Small intestine (tissue), 7 donors: ENCODE results near the gene ARMC2. TPM values are rescaled to one million over a fixed set of nuclear protein-coding genes. Genes with fewer than 3 reads are reported as not detected.

Experiments
- DNase-seq, 2 donors: peaks; one replicate each; pipeline versions ENCODE4 v3.0.0 to v3.0.0-alpha.2; 2013
- FAIRE-seq: peaks from 2 replicates; lab custom pipeline; 2012; peaks lifted over from hg19 to GRCh38; lab: Jason Lieb, UNC
- H3K27ac ChIP-seq, 3 donors: one replicate each; pipeline ENCODE4 v1.5.1; 2013; ENCODE audit warnings: low read length in 2 of 3, mild to moderate bottlenecking in 2 of 3, control low read depth in 1 of 3, inconsistent platforms in 1 of 3, low read depth in 1 of 3, moderate library complexity in 1 of 3
- H3K27me3 ChIP-seq, 3 donors: one replicate each; pipeline ENCODE4 v1.6.1; 2013; ENCODE audit warnings: low read length in 3 of 3, inconsistent platforms in 1 of 3; ENCODE audit not compliant: control insufficient read depth in 3 of 3, insufficient read depth in 3 of 3
- H3K36me3 ChIP-seq, 3 donors: one replicate each; pipeline ENCODE4 v1.6.1; 2013; ENCODE audit warnings: low read length in 3 of 3, inconsistent platforms in 1 of 3, low read depth in 1 of 3, mild to moderate bottlenecking in 1 of 3, moderate library complexity in 1 of 3; ENCODE audit not compliant: control insufficient read depth in 3 of 3, insufficient read depth in 2 of 3
- H3K4me1 ChIP-seq, 3 donors: one replicate each; pipeline ENCODE4 v1.6.1; 2013; ENCODE audit warnings: low read length in 2 of 3, inconsistent platforms in 1 of 3, low read depth in 1 of 3, mild to moderate bottlenecking in 1 of 3, moderate library complexity in 1 of 3; ENCODE audit not compliant: control insufficient read depth in 3 of 3, insufficient read depth in 2 of 3
- H3K4me3 ChIP-seq, 3 donors: one replicate each; pipeline ENCODE4 v1.5.1; 2013; ENCODE audit warnings: low read length in 3 of 3, control low read depth in 1 of 3, inconsistent platforms in 1 of 3, low read depth in 1 of 3, mild to moderate bottlenecking in 1 of 3, moderate library complexity in 1 of 3
- H3K9me3 ChIP-seq, 2 donors: one replicate each; pipeline ENCODE4 v1.6.1; 2013; ENCODE audit warnings: low read depth in 1 of 2, low read length in 1 of 2; ENCODE audit not compliant: control insufficient read depth in 2 of 2, insufficient read depth in 1 of 2
- WGBS, 3 donors: extraction: QIAGEN DNeasy Blood & Tissue Kit; methylation state at CpG; one replicate each; pipeline ENCODE4 v1.1.7; 2013; 5-methylcytosine and 5-hydroxymethylcytosine counted together
- polyA plus RNA-seq, 4 donors: library from polyadenylated mRNA; stranded (reverse) in 3 of 4; unstranded in 1 of 4; fragments of 200-250 nt in 3 of 4; fragments of 120-200 nt in 1 of 4; gene quantifications; one replicate each; pipeline versions ENCODE4 v1.2.1 to v1.2.3, GENCODE V29; 2013
- donor health status: healthy with polysubstance abuse.
- donor health status: control.
- donor health status: control.
- donor health status: Bipolar disorder and iron deficiency.
- donor health status: healthy.

The ARMC2 gene
- polyA plus RNA-seq, 4 donors = 0.22 to 4.1 (median 2.3) TPM

DNA sequence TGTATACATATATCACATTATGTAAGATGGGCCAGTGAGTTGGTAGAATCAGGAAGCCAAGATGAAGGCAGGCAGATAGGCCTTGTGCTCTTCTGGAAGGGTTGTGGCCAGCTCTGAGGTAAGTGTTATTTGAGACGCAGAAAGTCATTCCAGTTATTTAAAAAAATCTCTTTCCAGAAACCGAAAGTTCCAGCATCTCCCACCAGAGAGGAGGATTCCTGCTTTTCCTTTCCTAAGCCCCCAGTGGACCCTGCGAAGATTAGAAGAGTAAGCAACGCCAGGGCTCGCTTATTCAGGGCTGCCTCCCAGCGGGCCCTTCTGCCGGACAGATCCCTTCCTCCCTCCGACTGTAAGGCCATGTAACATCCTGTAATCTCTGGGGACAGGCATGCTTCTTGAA is 20.4 kb downstream of the ARMC2 start:
- Histone ChIP-seq H3K27me3 (no peaks in the 10 kb centered on the region), H3K4me1 (peaks cover 0 to 2% (median 0%) of the 10 kb centered on the region in 3 donors), H3K9me3 (no peaks in the 10 kb centered on the region), H3K4me3 (no peak overlapping the region), H3K36me3 (peaks cover 0 to 14% (median 3%) of the 10 kb centered on the region in 3 donors), H3K27ac (no peak overlapping the region)
- FAIRE-seq (no peak), DNase-seq (no peak)
- WGBS, 3 donors = 92 to 97% (median 96%) methylated on average over 8 of the region's 8 CpGs

DNA sequence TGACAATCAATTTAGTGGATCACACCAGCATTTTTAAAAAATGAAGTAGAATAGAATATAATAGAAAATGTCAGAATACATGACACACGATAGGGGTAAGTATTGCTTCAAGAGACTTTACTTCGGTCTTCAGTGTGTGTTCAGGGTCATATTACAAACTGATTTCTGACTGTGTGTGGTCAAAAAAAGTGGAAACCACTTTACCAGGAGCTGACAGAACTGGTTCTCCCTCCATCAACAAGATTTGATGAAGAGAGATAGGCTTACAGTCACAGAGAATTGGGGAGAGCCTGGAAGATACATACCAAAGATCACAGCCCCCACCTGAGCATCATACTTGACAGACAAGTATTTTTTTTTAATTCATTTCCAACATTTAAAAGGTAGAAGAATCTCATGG is 21.7 kb downstream of the ARMC2 start:
- Histone ChIP-seq H3K27me3 (no peaks in the 10 kb centered on the region), H3K4me1 (peaks cover 0 to 2% (median 0%) of the 10 kb centered on the region in 3 donors), H3K27ac (no peak overlapping the region), H3K36me3 (peaks cover 0 to 13% (median 3%) of the 10 kb centered on the region in 3 donors), H3K4me3 (no peak overlapping the region), H3K9me3 (no peaks in the 10 kb centered on the region)
- 94 to 98% (median 98%) methylated on average over 2 of the region's 2 CpGs for WGBS, 3 donors
- no peak for DNase-seq
- no peak for FAIRE-seq

DNA sequence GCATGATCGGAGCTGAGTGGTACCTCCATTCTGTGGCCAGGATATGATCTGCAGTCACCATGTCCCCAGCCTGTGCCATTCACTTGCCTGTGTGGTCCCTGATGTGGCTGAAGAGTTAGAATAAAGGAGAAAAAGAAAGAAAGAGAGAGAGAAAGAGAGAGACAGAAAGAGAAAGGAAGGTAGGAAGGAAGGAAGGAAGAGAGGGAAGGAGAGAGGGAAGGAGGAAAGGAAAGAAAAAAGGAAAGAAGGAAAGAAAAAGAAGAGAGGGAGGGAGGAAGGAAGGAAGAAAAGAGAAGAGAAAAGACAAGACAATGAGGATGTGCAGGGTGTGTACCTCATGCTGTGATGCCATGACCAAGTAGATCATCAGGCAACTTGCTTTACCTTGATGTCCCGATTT is 22.1 kb downstream of the ARMC2 start:
- H3K36me3 ChIP-seq = peaks cover 0 to 14% (median 3%) of the 10 kb centered on the region in 3 donors
- H3K4me3 ChIP-seq = no peak overlapping the region
- no peak overlapping the region for H3K27ac ChIP-seq
- no peak for DNase-seq
- H3K4me1 ChIP-seq = peaks cover 0 to 5% (median 0%) of the 10 kb centered on the region in 3 donors
- no peaks in the 10 kb centered on the region for H3K27me3 ChIP-seq
- 94 to 100% (median 97%) methylated on average over 2 of the region's 2 CpGs for WGBS, 3 donors
- no peaks in the 10 kb centered on the region for H3K9me3 ChIP-seq
- no peak for FAIRE-seq

DNA sequence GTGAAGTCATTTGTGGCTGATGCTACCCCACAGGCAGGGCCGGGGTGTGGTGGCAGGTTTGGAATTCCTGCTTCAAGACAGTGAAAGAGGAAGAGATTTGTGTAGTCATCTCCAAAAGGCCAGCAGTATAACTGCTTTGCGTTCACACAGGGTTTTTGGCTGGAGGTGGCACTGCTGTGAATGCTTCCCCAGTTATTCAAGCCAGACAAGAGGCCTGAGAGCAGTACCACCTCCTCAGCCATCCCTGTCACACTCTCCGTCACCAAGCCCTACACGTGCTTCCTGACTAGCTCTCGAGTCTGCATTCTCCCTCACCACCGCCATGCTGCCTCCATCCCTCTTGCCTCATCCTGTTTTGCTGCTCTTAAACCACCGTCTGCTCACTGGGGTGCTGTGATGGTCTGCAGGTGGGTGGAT is 23.9 kb downstream of the ARMC2 start:
- 67 to 85% (median 74%) methylated on average over 7 of the region's 7 CpGs for WGBS, 3 donors
- DNase-seq = peak in 1 of 2 donors; percentile 27
- peak overlapping the region in 2 of 3 donors; percentile 19 to 68 for H3K27ac ChIP-seq

DNA sequence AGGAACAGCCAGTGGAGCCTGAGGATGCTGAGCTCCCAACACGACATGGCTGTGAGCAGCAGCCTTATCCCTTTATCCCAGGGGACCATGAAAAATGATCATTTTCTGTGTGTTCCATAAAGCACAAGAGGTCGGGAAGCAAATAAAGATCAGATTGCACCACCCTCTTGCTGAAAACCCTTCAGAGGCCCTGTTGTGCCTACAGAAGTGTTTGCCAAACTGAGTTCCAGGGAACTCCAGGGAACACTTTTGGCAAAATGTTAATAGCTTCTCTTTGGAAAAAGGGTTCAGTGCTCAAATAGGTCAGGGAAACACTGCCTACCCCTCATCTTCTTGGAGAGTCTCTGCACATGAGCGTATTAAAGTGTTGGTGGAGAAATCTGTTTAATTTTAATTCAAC is 24.4 kb downstream of the ARMC2 start:
- Histone ChIP-seq H3K27me3 (no peaks in the 10 kb centered on the region), H3K4me3 (no peak overlapping the region), H3K4me1 (peaks cover 0 to 8% (median 0%) of the 10 kb centered on the region in 3 donors), H3K27ac (peak overlapping the region in 2 of 3 donors; percentile 19 to 44), H3K9me3 (no peaks in the 10 kb centered on the region), H3K36me3 (peaks cover 2 to 15% (median 3%) of the 10 kb centered on the region in 3 donors)
- DNase-seq (no peak), FAIRE-seq (no peak)
- whole genome bisulfite sequencing, 3 donors = 83 to 99% (median 94%) methylated on average over 3 of the region's 3 CpGs

More for the DNA sequence above, 23.9 kb downstream of the ARMC2 start:
- FAIRE-seq = no peak
- Histone ChIP-seq H3K27me3 (no peaks in the 10 kb centered on the region), H3K4me3 (no peak overlapping the region), H3K4me1 (peaks cover 0 to 8% (median 0%) of the 10 kb centered on the region in 3 donors), H3K9me3 (no peaks in the 10 kb centered on the region), H3K36me3 (peaks cover 2 to 15% (median 3%) of the 10 kb centered on the region in 3 donors)

DNA sequence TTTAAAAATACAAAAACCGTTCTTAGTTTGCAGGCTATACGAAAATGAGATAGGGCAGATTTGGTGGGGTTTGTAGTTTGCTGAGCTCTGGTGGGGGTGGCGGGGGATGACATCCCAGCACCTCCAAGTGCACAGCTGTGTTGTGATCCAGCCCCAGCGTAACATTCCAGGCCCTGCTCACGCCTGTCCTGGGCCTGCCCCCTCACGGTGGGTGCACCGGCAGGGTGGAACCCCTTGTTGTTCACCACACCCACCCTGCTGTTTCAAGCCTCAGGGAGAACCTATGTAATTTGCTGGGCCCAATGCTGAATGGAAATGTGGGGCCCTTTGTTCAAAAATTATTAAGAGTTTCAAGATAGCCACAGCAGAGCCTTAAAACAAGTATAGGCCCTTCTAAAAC is 25.0 kb downstream of the ARMC2 start:
- H3K27ac ChIP-seq = peak overlapping the region in 2 of 3 donors; percentile 54 to 84
- no peak for FAIRE-seq

DNA sequence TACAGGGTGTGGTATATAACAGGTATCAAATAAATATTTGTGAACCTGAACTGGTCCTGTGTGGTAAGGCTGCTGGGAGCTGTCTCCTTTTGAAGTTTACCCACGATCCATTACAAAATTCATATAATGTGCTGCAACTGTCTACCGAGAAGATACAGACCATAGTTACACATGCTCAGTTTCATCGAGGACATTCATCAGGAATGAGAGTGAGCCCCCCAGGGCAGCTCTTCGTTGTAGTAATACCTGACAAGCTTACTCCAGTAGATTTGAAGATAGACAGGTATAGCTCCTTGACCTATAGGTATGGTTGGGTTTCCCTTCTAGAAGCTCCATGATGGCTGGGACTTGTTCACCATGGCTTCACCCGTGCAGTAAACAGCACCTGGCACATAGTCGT is 25.7 kb downstream of the ARMC2 start:
- H3K9me3 ChIP-seq = no peaks in the 10 kb centered on the region
- H3K4me1 ChIP-seq = peaks cover 0 to 8% (median 0%) of the 10 kb centered on the region in 3 donors
- H3K36me3 ChIP-seq = peaks cover 2 to 15% (median 3%) of the 10 kb centered on the region in 3 donors
- DNase-seq (no peak), FAIRE-seq (no peak)
- no peak overlapping the region for H3K4me3 ChIP-seq
- peak overlapping the region in 2 of 3 donors; percentile 54 to 84 for H3K27ac ChIP-seq
- WGBS, 3 donors = 85 to 88% (median 85%) methylated on average over 6 of the region's 6 CpGs
- H3K27me3 ChIP-seq = no peaks in the 10 kb centered on the region

More for the DNA sequence above, 25.0 kb downstream of the ARMC2 start:
- DNase-seq = no peak
- Histone ChIP-seq H3K4me3 (no peak overlapping the region), H3K27me3 (no peaks in the 10 kb centered on the region), H3K9me3 (no peaks in the 10 kb centered on the region), H3K4me1 (peaks cover 0 to 8% (median 0%) of the 10 kb centered on the region in 3 donors), H3K36me3 (peaks cover 2 to 15% (median 3%) of the 10 kb centered on the region in 3 donors)
- WGBS, 3 donors = 89 to 97% (median 95%) methylated on average over 7 of the region's 7 CpGs

DNA sequence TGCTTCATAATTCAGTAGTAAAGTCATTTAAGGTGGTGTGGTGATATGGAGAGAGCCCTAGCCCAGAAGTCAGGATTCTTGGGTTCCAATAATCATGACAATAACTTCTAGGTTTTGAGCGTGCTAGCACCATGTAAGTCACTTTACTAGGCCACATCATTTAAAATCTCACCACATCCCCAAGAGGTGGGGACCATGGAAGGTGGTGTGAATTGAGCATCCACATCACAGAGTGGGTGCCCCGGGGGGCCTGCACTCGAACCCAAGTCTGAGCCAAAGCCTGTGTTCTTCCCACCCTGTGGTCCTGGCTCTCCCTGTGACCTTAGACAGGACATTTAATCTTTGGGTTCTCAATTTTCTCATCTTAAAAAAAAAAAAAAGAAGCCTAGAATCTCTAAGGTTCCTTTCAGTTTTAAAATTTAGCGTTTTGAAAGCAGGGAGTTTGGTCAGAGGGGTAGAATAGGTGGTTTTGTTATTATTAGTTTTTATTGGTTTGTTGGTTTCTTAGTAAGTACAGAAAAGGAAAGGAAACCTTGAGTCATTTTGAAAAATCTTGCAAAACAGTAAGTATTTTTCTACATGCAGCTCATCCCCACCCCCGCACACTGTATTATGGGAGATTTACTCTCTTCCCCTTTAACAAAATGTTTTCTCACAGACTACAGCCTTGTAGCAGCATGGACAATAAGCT is 26.4 kb downstream of the ARMC2 start:
- FAIRE-seq (no peak), DNase-seq (peak in 1 of 2 donors; percentile 31)

More for the DNA sequence above, 26.4 kb downstream of the ARMC2 start:
- Histone ChIP-seq H3K27ac (peak overlapping the region in 2 of 3 donors; percentile 78 to 84), H3K4me3 (no peak overlapping the region), H3K27me3 (no peaks in the 10 kb centered on the region), H3K9me3 (no peaks in the 10 kb centered on the region), H3K36me3 (peaks cover 2 to 15% (median 3%) of the 10 kb centered on the region in 3 donors), H3K4me1 (peaks cover 0 to 8% (median 0%) of the 10 kb centered on the region in 3 donors)
- WGBS, 3 donors = 65 to 82% (median 67%) methylated on average over 5 of the region's 5 CpGs
